Type B pancreatic cell (in vitro differentiated cells): ENCODE measurements around the gene NEK1. TPM values are rescaled to one million over a fixed set of nuclear protein-coding genes. Genes with fewer than 3 reads are reported as not detected.

ENCODE experiments used
- DNase-seq: peaks from one replicate; pipeline ENCODE4 v3.0.0; 2021; ENCODE audit warnings: mixed read lengths; ENCODE audit not compliant: unreplicated experiment; ENCODE audit errors: extremely low spot score
- H3K27ac Mint-ChIP-seq: 2 replicates; pipeline ENCODE4 v1.8.0; 2021; ENCODE audit warnings: mild to moderate bottlenecking, mixed read lengths
- H3K27me3 Mint-ChIP-seq: 2 replicates; pipeline ENCODE4 v1.8.0; 2021; ENCODE audit warnings: mixed read lengths
- H3K36me3 Mint-ChIP-seq: 2 replicates; pipeline ENCODE4 v1.8.0; 2021; ENCODE audit warnings: mixed read lengths
- H3K4me1 Mint-ChIP-seq: one replicate; pipeline ENCODE4 v1.8.0; 2021; ENCODE audit warnings: mixed read lengths; ENCODE audit not compliant: unreplicated experiment
- H3K4me3 Mint-ChIP-seq: 2 replicates; pipeline ENCODE4 v1.8.0; 2021; ENCODE audit warnings: mild to moderate bottlenecking, mixed read lengths
- H3K9me3 Mint-ChIP-seq: 2 replicates; pipeline ENCODE4 v1.8.0; 2021; ENCODE audit warnings: mixed read lengths
- total RNA-seq: library from RNA; stranded (reverse); gene quantifications from 2 replicates; pipeline ENCODE4 v1.2.1, GENCODE V29; 2021; ENCODE audit warnings: low replicate concordance
- TF ChIP-seq, protein P1 (sequence below): fragments of 200-600 bp; sonication (generic); conservative IDR thresholded peaks from 2 replicates; pipeline ENCODE4 v1.5.0; 2021; ENCODE audit warnings: antibody characterized with exemption, mild to moderate bottlenecking

The NEK1 gene
- total RNA-seq, 1 donor from 2014 or later = 17.7 TPM

DNA sequence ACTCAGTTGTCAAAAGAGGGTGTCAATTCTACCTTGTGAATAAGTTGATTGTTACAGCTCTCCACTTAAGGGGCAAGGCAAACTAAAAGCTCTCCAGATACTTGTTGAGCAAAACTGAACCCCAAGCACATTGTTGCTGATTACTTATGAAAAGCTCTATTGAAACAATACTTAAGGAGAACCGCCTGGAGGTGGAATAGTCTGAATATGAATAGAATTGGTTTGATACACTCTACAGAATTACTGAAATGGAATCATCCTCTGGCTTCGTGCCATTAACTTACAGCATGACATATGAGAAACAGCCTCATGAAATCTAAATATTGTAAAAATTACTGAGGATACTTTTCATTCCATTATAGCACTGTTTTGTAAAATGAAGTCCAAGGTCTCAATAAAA, 214.6 kb downstream of the NEK1 start:
- Mint-ChIP-seq H3K4me3 (no peak overlapping the region), H3K36me3 (peaks cover 4% of the 10 kb centered on the region), H3K4me1 (peaks cover 5% of the 10 kb centered on the region), H3K9me3 (no peaks in the 10 kb centered on the region), H3K27me3 (no peaks in the 10 kb centered on the region), H3K27ac (no peak overlapping the region)
- TF ChIP-seq, protein P1, sequence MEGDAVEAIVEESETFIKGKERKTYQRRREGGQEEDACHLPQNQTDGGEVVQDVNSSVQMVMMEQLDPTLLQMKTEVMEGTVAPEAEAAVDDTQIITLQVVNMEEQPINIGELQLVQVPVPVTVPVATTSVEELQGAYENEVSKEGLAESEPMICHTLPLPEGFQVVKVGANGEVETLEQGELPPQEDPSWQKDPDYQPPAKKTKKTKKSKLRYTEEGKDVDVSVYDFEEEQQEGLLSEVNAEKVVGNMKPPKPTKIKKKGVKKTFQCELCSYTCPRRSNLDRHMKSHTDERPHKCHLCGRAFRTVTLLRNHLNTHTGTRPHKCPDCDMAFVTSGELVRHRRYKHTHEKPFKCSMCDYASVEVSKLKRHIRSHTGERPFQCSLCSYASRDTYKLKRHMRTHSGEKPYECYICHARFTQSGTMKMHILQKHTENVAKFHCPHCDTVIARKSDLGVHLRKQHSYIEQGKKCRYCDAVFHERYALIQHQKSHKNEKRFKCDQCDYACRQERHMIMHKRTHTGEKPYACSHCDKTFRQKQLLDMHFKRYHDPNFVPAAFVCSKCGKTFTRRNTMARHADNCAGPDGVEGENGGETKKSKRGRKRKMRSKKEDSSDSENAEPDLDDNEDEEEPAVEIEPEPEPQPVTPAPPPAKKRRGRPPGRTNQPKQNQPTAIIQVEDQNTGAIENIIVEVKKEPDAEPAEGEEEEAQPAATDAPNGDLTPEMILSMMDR = no peak
- no peak for DNase-seq

DNA sequence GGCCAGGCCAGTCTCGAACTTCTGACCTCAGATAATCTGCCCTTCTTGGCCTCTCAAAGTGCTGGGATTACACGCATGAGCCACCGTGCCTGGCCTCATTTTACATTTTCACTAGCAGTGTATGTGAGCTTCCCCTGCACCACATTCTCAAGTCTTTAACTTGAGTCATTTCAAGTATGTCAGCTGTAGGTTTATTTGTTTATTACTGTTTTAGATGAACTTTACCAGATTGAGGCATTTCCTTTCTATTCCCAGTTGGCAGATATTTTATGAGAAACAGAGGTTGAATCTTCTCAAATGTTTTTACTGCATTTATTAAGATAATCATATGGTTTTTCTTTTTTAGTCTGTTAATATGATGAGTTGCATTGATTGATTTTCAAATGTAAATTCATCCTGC, 227.0 kb downstream of the NEK1 start:
- peaks cover 3% of the 10 kb centered on the region for H3K36me3 Mint-ChIP-seq
- H3K4me3 Mint-ChIP-seq = no peak overlapping the region
- TF ChIP-seq, protein P1 = no peak
- no peaks in the 10 kb centered on the region for H3K9me3 Mint-ChIP-seq
- H3K27me3 Mint-ChIP-seq = no peaks in the 10 kb centered on the region
- DNase-seq = no peak
- no peak overlapping the region for H3K27ac Mint-ChIP-seq
- no peaks in the 10 kb centered on the region for H3K4me1 Mint-ChIP-seq

DNA sequence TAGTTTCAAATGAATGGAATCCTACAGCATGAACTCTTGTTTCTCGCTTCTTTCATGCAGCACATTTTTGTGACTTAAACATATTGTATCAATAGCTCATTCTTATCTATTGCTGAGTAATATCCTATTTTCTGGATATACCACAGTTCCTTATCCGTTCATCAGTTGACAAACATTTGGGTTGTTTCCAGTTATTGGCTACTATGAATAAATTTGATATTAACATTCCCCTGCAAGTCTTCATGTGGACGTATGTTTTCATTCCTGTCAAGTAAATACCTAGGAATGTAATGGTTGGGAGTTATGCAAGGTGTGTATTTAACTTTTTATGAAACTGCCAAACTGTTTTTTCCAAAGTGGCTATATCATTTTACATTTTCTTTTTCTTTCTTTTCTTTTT, 227.6 kb downstream of the NEK1 start:
- H3K27ac Mint-ChIP-seq = no peak overlapping the region
- H3K36me3 Mint-ChIP-seq = peaks cover 3% of the 10 kb centered on the region
- H3K9me3 Mint-ChIP-seq = no peaks in the 10 kb centered on the region
- TF ChIP-seq, protein P1 = no peak
- H3K4me3 Mint-ChIP-seq = no peak overlapping the region
- H3K4me1 Mint-ChIP-seq = no peaks in the 10 kb centered on the region
- no peak for DNase-seq
- H3K27me3 Mint-ChIP-seq = no peaks in the 10 kb centered on the region

DNA sequence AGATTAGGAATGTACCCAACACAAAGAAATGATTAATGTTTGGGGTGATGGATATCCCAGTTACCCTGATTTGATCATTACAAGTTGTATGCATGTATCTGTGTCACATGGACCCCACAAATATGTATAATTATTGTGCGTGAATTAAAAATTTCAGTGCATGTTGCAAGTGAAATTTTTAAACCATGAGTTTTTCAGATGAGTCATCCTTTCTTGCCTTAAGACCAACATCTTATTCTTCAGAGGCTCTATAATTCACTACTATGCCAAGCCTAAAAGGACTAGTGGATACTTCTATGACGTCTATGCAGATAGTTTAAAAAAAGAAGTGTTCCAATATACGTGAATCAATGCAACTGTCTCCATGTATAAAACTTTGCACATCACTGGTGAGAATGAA, 228.7 kb downstream of the NEK1 start:
- no peak for DNase-seq
- Mint-ChIP-seq H3K36me3 (peaks cover 3% of the 10 kb centered on the region), H3K4me1 (no peaks in the 10 kb centered on the region), H3K27me3 (no peaks in the 10 kb centered on the region), H3K9me3 (no peaks in the 10 kb centered on the region), H3K27ac (no peak overlapping the region), H3K4me3 (no peak overlapping the region)
- TF ChIP-seq, protein P1 = no peak

DNA sequence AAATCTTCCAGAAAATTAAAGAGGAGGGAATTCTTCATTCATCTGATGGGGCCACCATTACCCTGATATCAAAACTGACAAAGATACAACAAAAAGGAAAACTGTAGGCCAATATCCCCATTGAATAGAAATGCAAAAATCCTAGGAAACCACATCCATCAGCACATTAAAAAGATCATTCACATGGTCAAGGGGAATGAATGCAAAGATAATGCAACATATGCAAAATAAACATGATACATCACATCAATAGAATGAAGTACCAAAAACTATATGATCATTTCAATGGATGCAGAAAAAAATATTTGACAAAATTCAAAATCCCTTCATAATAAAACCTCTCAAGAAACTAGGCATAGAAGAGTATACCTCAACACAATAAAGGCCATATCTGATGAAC, 232.7 kb downstream of the NEK1 start:
- Mint-ChIP-seq H3K9me3 (peaks cover 14% of the 10 kb centered on the region), H3K27me3 (no peaks in the 10 kb centered on the region), H3K27ac (no peak overlapping the region), H3K4me3 (no peak overlapping the region), H3K4me1 (no peaks in the 10 kb centered on the region), H3K36me3 (peaks cover 3% of the 10 kb centered on the region)
- TF ChIP-seq, protein P1 = no peak
- DNase-seq = no peak

DNA sequence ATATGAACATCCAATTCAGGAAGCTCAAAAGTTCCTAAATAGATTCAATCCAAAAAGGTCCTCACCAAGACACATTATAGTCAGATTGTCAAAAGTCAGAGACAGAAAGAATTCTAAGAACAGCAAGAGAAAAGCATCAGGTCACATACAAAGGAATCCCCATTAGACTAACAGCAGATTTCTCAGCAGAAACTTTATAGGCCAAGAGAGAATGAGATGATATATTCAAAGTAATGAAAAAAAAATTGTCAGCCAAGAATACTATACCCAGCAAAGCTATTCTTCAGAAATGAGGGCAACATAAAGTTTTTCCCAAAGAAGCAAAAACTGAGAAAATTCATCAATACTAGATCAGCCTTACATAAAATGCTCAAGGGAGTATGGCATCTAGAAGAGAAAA, 235.0 kb downstream of the NEK1 start:
- no peak overlapping the region for H3K27ac Mint-ChIP-seq
- no peak overlapping the region for H3K4me3 Mint-ChIP-seq
- DNase-seq = no peak
- TF ChIP-seq, protein P1 = no peak
- H3K27me3 Mint-ChIP-seq = no peaks in the 10 kb centered on the region
- peaks cover 14% of the 10 kb centered on the region for H3K9me3 Mint-ChIP-seq
- no peaks in the 10 kb centered on the region for H3K4me1 Mint-ChIP-seq
- peaks cover 3% of the 10 kb centered on the region for H3K36me3 Mint-ChIP-seq
